Suprapubic skin (tissue), 3 donors: ENCODE results near the gene FRMD7.

ENCODE experiments used
- CTCF ChIP-seq, 2 donors: fragments of 200-600 bp in 1 of 2; fragments of 450-650 bp in 1 of 2; sonication (generic) in 1 of 2; IDR thresholded peaks; one replicate each; pipeline ENCODE4 v1.5.1; 2016 to 2019; ENCODE audit warnings: antibody characterized with exemption in 2 of 2, mild to moderate bottlenecking in 1 of 2, moderate library complexity in 1 of 2
- EP300 ChIP-seq: sonication (generic); formaldehyde crosslinking; IDR thresholded peaks from one replicate; pipeline ENCODE4 v1.6.1; 2017; ENCODE audit warnings: antibody characterized with exemption
- POLR2A ChIP-seq, 2 donors: fragments of 450-650 bp; IDR thresholded peaks; one replicate each; pipeline ENCODE4 v1.6.1; 2017; ENCODE audit warnings: antibody characterized with exemption in 2 of 2, mild to moderate bottlenecking in 2 of 2, moderate library complexity in 2 of 2

- no peak for TF ChIP-seq POLR2A (IDR thresholded peaks at IDR 0.05)
- no peak for TF ChIP-seq CTCF (IDR thresholded peaks at IDR 0.05)
- TF ChIP-seq EP300, result no peak
Measured at GRCh38 chrX:132063334-132063733, 64.5 kb downstream of the FRMD7 start.
